IMR-90 (cell line): ENCODE measurements around the gene PGS1.

Source experiments
- CEBPB ChIP-seq: IDR thresholded peaks from 2 replicates; pipeline ENCODE4 v1.6.1; 2012; ENCODE audit warnings: low read depth, low read length, improper control_type of control experiment
- CTCF ChIP-seq: conservative IDR thresholded peaks from 2 replicates; pipeline ENCODE4 v1.5.1; 2012; ENCODE audit warnings: mild to moderate bottlenecking, low read depth, low read length, improper control_type of control experiment
- MAFK ChIP-seq: IDR thresholded peaks from 2 replicates; pipeline ENCODE4 v1.6.1; 2012; ENCODE audit warnings: low read depth, low read length, improper control_type of control experiment
- MAZ ChIP-seq: IDR thresholded peaks from 2 replicates; pipeline ENCODE4 v1.6.1; 2012; ENCODE audit warnings: low read depth, mild to moderate bottlenecking, low read length, improper control_type of control experiment, moderate library complexity, borderline replicate concordance
- MXI1 ChIP-seq: IDR thresholded peaks from 2 replicates; pipeline ENCODE4 v1.6.1; 2012; ENCODE audit warnings: low read depth, mild to moderate bottlenecking, low read length, moderate library complexity, borderline replicate concordance
- POLR2A ChIP-seq: IDR thresholded peaks from 2 replicates; pipeline ENCODE4 v1.6.1; 2012; ENCODE audit warnings: mild to moderate bottlenecking, low read depth, low read length
- RAD21 ChIP-seq: IDR thresholded peaks from 2 replicates; pipeline ENCODE4 v1.6.1; 2012; ENCODE audit warnings: low read length, improper control_type of control experiment
- RFX5 ChIP-seq: IDR thresholded peaks from 2 replicates; pipeline ENCODE4 v1.8.0; 2012; ENCODE audit warnings: low read depth, mild to moderate bottlenecking, low read length, moderate library complexity
- SMC3 ChIP-seq: fragments of 150-350 bp; IDR thresholded peaks from 2 replicates; pipeline ENCODE4 v1.6.1; 2016; ENCODE audit warnings: low read depth, mild to moderate bottlenecking, antibody characterized with exemption, low read length, moderate library complexity

GRCh38 chr17:78380370-78380769 is 1.9 kb downstream of the PGS1 start:
- TF ChIP-seq CTCF (no peak), POLR2A (no peak), SMC3 (no peak), CEBPB (no peak), RFX5 (no peak), MAZ (no peak), RAD21 (no peak), MAFK (no peak), MXI1 (no peak)
